ENCODE measurements around the gene POLR2I.

POLR2I gene

GRCh38 chr19:36064826-36065225, 49.8 kb downstream of the POLR2I start (continued):
- TF ChIP-seq, protein P1, sequence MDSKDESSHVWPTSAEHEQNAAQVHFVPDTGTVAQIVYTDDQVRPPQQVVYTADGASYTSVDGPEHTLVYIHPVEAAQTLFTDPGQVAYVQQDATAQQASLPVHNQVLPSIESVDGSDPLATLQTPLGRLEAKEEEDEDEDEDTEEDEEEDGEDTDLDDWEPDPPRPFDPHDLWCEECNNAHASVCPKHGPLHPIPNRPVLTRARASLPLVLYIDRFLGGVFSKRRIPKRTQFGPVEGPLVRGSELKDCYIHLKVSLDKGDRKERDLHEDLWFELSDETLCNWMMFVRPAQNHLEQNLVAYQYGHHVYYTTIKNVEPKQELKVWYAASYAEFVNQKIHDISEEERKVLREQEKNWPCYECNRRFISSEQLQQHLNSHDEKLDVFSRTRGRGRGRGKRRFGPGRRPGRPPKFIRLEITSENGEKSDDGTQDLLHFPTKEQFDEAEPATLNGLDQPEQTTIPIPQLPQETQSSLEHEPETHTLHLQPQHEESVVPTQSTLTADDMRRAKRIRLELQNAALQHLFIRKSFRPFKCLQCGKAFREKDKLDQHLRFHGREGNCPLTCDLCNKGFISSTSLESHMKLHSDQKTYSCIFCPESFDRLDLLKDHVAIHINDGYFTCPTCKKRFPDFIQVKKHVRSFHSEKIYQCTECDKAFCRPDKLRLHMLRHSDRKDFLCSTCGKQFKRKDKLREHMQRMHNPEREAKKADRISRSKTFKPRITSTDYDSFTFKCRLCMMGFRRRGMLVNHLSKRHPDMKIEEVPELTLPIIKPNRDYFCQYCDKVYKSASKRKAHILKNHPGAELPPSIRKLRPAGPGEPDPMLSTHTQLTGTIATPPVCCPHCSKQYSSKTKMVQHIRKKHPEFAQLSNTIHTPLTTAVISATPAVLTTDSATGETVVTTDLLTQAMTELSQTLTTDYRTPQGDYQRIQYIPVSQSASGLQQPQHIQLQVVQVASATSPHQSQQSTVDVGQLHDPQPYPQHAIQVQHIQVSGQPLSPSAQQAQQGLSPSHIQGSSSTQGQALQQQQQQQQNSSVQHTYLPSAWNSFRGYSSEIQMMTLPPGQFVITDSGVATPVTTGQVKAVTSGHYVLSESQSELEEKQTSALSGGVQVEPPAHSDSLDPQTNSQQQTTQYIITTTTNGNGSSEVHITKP (tag by site-specific recombination; IDR thresholded peaks at IDR 0.05): no peak
- no peak for TF ChIP-seq ZNF791 (tag by site-specific recombination; IDR thresholded peaks at IDR 0.05)
- TF ChIP-seq ZNF391 (tag by site-specific recombination; IDR thresholded peaks at IDR 0.05; ENCODE audit: borderline replicate concordance, low read depth): no peak
- TF ChIP-seq, protein P2, sequence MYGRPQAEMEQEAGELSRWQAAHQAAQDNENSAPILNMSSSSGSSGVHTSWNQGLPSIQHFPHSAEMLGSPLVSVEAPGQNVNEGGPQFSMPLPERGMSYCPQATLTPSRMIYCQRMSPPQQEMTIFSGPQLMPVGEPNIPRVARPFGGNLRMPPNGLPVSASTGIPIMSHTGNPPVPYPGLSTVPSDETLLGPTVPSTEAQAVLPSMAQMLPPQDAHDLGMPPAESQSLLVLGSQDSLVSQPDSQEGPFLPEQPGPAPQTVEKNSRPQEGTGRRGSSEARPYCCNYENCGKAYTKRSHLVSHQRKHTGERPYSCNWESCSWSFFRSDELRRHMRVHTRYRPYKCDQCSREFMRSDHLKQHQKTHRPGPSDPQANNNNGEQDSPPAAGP (tag by site-specific recombination; IDR thresholded peaks at IDR 0.05): no peak
- TF ChIP-seq ZNF114 (tag by site-specific recombination; IDR thresholded peaks at IDR 0.05): no peak
- TF ChIP-seq, protein P3, sequence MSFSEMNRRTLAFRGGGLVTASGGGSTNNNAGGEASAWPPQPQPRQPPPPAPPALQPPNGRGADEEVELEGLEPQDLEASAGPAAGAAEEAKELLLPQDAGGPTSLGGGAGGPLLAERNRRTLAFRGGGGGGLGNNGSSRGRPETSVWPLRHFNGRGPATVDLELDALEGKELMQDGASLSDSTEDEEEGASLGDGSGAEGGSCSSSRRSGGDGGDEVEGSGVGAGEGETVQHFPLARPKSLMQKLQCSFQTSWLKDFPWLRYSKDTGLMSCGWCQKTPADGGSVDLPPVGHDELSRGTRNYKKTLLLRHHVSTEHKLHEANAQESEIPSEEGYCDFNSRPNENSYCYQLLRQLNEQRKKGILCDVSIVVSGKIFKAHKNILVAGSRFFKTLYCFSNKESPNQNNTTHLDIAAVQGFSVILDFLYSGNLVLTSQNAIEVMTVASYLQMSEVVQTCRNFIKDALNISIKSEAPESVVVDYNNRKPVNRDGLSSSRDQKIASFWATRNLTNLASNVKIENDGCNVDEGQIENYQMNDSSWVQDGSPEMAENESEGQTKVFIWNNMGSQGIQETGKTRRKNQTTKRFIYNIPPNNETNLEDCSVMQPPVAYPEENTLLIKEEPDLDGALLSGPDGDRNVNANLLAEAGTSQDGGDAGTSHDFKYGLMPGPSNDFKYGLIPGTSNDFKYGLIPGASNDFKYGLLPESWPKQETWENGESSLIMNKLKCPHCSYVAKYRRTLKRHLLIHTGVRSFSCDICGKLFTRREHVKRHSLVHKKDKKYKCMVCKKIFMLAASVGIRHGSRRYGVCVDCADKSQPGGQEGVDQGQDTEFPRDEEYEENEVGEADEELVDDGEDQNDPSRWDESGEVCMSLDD (tag by site-specific recombination; IDR thresholded peaks at IDR 0.05): no peak
- TF ChIP-seq HOXD13 (CRISPR knock-in tag; IDR thresholded peaks at IDR 0.05; ENCODE audit: borderline replicate concordance): no peak
- TF ChIP-seq ZNF677 (tag by site-specific recombination; IDR thresholded peaks at IDR 0.05): no peak
- no peak for TF ChIP-seq KLF1 (tag by site-specific recombination; IDR thresholded peaks at IDR 0.05)
- no peak for TF ChIP-seq ZNF555 (tag by site-specific recombination; conservative IDR thresholded peaks at IDR 0.05)
- TF ChIP-seq ZNF350 (tag by site-specific recombination; IDR thresholded peaks at IDR 0.05): no peak
- TF ChIP-seq OSR2 (tag by site-specific recombination; IDR thresholded peaks at IDR 0.05): no peak
